ENCODE measurements around the gene GPX4.

GPX4 gene

DNA sequence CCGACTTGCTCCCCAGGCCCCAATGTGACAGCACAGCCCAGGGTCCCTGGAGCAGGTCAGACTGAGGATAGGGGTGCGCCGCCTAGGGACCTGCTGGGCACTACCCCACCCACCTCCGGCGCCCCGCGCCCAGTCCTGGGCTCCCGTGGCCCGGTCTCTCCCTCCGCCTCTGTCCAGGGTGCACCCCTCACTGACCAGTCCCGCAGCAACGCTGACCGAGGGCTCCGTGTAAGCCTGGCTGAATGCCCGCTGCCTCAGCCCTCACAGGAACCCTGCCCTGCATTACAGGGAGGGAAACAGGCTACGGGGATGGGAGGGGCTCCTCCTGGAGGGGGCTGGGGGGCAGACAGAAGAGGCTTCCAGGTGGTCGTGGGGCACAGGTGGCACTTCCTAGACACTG is 31.7 kb downstream of the GPX4 start:
- no peak for FAIRE-seq

DNA sequence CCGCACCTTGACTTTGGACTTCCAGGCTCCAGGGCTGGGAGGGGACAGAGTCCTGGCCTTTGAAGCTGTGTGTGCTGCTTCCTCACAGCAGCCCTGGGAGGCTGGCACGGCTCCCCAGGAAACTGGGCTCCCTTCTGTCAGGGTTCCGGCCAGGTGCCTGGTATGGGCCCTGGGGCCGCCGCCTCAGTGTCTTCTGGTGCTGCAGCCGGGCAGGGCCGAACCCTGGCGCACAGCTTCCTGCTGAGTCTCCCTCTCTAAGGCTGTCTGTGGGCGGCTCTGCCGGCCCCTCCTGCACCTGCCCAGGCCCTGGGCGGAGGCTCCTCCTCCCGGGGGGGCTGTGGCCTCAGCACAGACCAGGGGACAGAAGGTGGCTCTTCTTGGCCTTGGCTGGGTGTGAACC is 32.4 kb downstream of the GPX4 start:
- FAIRE-seq, result no peak

DNA sequence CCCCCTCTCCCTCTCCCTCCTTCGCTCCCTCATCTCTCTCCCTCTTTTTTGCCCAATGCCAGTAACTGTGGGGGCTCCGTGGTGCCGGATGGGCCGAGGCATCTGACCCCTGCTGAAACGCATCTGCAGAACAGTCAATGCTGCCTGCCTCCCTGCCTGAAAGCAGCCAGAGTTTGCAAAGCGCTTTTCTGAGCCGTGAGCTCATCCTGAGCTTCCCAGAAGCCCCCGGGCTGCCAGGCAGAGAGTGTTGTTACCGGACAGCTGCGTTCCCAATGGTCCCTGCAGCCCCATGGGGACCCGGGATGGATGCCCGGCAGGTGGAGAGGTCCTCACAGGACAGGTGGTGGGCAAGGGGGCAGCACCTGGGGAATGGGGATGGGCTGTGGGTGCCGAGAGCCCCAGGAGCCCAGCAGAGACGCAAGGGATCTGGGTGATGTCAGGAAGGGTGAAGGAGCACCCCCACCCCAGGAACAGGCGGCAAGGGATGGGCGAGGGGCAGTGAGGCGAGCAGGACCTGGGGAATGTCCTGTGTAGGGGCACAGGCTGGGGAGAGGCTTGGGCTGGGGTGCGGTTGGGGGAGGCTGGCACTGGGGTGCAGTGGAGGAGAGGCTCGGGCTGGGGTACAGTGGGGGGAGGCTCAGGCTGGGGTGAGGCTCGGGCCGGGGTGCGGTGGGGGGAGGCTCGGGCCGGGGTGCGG is 33.0 kb downstream of the GPX4 start:
- no peak for FAIRE-seq

DNA sequence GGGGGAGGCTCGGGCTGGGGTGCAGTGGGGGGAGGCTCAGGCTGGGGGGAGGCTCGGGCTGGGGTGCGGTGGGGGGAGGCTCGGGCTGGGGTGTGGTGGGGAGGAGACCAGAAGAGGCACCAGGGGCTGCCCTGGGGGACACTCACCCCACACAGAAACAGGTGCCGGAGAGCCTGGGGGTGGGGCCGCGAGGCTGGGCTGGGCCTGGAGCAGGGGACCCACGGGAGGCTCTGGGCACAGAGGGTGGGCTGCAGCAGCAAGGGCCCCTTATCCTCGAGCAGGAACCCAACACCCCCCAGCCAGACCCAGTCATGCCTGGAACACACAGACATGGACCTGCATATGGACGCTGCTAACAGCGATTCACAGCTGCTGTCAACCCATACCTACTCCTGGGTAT is 34.3 kb downstream of the GPX4 start:
- no peak for FAIRE-seq

DNA sequence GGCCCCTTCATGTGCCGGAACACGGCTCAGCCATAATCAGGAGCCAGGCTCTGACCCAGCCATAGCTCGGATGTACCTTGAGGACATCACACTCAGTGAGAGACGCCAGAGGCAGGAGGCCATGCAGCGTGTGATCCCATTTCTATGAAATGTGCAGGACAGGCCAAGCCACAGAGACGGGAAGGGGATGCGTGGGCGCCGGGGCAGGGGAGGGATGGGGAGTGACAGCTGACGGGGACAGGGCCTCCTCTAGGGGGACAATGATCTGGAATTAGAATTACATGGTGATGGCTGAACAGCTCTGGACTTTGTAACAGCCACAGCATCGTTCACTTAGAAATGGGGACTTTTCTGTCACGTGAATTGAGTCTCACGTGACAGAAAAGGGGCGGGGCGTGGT is 35.3 kb downstream of the GPX4 start:
- no peak for FAIRE-seq

DNA sequence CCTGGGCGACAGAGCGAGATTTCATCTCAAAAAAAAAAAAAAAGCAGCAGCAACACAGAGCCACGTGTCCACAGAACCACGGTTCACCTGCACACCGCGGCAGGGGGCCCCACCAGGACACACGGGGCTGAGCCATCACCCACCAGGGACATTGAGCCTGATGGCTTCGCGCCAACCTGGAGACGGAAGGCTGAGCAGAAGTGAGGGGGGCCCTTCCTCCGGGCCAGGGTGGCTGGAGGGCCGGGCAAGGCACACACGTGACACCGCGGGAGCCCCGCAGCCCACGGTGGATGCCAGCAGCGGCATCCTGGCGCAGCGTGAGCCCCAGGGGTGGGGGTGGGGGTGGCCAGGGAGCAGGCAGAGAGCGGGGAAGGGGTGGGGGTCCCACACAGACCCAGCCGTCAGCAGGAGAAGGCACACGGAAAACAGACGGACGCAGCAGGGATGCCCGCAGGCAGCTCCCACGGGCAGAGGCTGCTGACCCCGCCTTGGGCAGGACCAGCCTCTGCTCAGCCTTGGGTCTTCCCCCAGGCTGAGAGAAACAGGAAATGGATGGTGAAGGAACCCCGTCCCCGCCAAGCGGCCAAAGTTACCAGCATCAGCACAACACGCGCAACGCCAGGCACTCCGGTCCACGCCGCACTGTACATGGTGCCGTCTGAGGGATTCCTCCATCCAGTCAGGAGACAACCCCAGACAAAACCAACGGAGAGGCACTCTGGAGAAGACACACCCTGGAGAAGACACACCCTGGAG is 36.7 kb downstream of the GPX4 start:
- FAIRE-seq, result no peak

DNA sequence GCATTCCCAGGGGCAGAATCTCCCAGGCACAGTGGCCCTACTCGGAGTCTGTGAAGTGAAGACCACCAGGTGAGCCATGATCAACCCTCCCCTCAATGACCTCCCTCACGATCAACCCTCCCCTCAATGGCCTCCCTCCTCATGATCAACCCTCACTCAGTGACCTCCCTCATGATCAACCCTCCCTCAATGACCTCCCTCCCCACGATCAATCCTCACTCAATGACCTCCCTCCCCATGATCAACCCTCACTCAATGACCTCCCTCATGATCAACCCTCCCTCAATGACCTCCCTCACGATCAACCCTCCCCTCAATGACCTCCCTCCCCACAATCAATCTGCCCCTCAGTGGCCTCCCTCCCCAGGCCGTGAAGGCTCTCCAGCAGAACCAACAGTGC is 38.1 kb downstream of the GPX4 start:
- FAIRE-seq, result no peak

DNA sequence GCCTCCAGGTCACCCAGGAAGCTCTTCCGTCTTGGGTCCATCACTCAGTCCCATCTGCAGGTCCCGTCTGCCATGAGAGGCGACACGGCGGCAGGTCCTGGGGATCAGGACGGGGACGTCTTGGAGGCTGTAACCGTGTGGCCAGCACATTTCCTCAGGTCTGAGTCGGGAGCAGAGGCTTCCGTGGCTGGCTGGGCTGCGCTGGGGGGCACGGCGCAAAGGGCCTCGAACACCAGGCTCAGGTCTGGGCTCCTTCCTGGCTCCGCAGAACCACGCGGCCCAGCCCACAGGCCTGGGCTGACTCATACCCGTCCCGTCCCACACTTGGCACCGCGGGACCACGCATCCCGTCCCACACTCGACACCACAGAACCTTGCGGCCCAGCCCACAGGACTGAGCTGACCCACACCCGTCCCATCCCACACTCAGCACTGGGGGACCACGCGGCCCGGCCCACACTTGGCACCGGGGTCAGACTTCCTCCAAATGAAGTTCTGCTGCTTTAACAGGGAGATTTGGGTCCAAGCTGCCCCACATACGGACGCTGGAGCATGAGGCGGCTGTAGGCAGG is 40.1 kb downstream of the GPX4 start:
- FAIRE-seq, result no peak

DNA sequence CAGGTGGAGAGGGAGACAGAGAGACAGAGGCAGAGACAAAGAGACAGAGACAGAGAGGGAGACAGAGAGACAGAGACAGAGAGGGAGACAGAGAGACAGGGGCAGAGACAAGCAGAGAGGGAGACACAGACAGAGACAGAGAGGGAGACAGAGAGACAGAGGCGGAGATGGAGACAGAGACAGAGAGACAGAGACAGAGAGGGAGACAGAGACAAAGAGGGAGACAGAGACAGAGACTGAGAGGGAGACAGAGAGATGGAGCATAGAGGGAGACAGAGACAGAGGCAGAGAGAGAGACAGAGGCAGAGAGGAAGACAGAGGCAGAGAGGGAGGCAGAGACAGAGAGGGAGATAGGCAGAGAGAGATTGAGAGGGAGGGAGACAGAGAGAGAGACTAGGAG is 40.9 kb downstream of the GPX4 start:
- FAIRE-seq, result no peak

DNA sequence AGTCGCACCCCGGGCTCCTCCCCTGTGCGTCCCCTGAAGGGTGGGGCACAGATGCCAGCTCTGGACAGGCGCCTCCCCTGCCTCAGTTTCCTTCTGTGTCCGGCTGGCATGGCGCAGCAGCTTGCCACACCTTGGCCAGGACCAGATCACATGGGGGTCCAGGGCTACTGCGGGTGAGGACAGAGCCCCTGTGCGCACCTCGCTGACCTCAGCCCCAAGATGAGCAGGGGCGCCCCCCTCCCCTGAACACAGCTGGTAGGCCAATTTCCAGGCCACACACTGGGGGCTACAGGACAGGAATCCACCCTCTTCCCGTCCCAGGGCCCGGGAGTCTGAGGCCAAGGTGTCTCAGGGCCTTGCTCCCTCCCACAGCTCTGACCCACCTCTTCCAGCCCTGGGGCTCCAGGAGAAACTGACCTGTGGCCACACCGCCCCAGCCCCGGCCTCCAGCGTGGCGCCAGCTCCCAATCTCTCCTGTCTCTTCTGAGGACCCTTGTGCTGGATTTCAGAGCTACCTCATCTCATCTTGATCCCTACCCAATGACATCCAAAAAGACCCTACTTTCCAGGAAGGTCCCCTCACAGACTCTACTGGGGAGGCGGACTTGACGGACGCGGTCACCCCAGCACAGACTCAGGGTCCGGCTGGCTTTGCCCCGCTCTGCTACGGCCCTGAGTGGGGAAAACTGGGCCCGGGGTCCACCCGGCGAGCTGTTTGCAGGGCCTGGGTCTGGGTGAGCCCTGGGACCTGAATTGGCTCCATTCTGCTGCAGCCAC is 42.0 kb downstream of the GPX4 start:
- no peak for FAIRE-seq

DNA sequence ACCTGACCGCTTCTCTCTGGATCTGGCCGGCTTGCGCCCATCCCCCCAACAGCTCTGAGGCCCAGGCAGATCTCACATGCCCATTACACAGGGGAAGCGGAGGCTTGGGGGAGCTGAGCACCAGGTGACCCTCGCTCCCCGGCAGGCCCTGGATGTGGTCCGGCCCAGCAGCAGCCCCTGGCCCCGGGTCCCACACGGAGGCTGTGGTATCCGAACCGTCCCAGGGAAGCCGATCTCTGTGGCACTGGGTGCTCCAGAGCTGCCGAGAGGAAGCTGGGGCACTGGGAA is 42.6 kb downstream of the GPX4 start:
- FAIRE-seq, result no peak

DNA sequence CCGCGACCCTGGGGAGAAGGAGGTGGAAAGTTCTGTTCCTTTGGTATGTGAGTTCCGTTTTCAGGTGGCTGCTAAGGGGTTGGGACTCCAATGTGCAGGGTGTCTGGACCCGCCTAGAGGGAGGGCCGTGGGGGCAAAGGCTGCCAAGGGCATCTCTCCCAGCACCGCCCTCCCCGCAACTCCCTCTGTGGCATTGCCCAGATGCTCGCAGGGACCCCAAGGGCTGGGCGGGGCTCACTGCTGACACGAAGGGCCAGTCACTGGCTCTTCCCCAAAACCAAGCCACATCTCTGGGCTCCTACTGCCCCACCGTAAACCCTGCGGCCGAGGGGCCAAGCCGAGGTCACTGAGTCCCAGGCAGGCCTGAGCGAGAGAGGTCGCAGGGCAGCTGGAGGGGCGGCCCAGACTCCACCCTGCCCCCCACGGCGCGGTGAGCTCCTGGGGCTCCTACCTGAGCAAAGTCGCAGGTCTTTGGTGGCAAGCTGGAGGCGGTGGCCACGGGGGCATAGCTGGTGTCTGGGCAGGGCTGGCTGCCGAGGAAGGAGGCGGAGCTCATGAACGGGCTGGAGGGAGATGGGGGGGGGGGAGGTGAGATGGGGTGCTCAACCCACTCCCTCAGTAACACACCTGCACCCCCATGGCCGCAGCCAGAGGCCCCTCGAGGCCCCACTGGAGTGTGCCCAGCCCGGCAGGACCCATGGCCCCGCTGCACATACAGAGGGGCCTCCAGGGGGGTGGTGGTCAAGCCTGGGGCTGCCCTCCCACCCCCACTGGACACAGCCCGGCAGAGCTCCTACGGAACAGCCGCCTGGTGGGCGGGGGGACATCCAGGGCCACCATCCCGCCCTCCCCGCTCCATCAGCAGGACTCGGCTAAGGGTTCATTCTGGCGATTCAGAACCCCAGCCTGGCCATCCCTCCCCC is 43.3 kb downstream of the GPX4 start:
- FAIRE-seq, result no peak

DNA sequence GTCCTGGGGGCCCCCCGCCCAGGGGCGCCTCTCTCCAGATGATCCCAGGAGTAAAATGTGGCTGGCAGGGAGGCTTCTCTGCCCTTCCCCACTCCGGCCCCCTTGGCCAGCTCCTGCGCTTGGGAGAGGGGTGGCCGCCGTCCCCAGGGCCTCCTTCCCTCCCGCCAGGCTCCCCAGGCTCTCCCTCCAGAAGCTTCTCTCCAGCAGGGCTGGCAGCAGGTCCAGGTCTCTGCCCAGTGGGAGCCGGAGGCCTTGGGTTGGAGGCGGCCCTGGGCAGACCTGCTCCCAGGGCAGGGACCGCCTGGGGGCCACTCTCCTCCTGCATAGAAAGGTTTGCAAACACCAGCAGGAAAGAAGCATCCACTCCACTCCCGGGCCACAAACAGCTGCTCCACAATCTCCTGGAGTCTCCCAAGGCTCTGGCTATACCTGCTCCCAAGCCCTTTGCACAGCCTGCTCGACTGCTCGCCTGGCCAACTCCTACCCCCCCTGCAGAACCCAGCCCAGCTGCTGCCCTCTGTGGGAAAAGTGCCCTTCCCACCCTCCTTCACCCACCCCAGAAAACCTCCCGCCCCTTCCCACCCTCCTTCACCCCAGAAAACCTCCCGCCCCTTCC is 44.2 kb downstream of the GPX4 start:
- no peak for FAIRE-seq

DNA sequence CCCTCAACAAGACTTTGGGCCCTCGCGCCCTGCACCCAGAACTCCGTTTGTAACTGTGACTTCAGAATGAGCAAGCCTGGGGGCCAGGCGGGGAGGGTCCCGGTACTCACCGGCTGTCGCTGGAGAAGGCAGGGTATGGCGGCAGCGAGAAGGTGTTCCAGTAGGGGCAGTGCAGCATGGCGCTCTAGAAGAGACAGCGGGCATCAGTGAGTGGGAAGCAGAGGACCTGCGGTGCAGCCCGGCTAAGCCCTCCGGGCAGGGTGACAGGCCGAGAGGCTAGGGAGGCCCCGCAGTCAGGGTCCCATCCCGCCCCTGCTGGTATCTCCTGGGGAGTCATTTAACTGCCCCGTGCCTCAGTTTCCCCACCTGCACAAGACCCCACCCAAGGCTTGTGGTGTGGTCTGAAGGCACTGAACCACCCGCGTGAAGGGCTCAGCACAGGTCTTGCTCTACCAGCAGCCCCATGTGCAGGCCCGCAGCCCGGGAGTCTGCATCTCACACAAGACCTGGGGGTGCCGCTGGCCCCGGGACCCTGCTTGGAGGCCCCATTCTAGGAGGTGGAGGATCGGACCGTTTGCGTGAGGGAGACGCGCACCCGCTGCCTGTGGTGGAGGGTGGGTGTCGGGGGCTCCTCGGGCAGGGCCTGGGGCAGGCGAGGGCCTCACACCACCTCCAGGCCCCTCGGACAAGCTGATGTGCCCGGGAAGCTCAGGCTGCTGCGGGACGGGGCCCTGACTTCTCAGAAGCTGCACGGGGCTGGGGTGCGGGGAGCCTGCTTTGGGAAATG is 45.7 kb downstream of the GPX4 start:
- no peak for FAIRE-seq

DNA sequence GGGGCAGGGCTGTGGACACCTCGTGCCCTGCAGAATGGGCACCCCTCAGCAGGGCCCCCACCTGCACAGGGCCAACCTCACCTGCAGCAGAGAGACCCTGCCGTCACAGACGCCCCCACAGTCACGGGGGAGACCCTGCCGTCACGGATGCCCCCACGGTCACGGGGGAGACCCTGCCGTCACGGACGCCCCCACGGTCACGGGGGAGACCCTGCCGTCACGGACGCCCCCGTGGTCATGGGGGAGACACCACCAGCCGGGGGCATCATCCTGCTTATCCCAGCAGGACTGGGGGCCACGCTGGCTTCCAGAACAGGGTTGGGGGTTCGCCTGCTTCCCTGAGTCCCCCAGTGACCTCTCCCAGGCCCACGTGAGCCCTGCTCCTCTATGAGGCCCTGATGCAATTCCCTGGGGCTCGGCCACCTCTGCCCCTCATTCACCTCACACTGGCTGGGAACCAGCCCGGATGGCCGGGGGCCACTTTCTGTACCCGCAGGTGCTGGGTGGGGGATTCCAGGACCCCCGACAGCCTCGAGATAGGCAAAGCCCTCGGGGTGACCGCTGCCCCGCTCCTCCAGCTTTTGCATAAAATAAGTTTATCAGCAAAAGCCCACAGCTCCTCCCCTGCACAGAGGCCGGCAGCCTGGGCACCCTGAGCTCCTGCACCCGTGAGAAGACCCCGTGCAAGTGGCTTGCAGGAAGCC is 46.7 kb downstream of the GPX4 start:
- no peak for FAIRE-seq

DNA sequence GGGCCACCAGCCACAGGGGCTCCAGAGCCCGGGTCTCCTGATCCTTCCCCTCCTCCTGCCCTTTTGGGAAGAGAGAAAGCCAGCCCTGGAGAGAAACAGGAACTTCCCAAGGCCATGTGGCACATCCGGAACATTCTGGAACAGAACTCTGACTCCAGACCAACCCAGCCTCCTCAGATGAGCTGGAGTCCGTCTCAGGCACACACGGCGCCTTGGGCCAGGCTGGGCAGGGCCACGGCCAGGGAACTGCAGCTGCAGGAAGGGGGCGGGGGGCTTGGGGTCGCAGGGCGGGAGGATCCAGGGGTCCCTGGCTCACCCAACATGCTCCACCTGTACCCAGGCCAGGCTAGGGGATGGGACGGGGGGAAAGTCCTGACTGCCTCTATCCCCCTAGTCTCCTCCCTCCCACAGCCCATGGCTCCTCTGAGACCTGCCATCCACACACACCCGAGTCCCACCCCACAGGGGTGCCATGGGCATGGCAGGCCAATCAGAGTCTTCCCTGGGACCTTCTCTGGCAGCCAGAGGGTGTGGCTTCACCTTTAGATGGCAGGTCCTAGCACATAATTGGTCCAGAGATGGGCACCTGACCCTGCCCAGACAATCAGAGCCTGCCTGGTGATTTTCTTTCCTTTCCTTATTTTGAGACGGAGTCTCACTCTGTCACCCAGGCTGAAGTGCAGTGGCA is 47.4 kb downstream of the GPX4 start:
- no peak for FAIRE-seq

DNA sequence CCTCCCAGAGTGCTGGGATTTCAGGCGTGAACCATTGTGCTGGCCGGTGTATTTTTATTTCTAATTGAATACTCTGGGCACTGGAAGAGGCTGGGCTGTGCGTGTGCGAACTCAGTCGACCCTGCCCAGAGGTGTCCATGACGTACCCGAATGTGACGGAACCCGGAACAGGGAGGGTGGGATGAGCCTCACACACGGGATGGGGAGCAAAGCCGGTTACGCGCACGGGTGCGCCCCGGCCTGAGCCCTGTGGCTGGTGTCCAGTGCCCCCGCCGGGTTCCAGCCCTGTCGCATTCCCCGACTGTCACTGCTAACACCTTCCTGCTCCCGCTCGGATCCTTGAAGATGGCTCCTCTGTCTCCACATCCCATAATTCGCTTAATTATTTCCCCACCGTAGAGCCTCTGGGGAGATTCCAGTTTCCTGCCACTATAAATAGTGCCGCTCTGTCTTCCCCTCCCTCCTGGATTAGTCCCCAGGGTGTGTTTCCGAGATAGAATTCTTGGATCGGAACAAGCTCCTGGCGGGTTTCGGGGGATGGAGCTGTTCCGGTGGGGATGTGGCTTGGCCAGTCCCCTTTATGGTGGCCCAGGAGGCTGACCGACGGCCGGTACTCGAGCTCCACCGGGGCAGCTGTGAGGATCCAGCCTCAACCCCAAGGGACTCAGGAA is 48.3 kb downstream of the GPX4 start:
- no peak for FAIRE-seq

DNA sequence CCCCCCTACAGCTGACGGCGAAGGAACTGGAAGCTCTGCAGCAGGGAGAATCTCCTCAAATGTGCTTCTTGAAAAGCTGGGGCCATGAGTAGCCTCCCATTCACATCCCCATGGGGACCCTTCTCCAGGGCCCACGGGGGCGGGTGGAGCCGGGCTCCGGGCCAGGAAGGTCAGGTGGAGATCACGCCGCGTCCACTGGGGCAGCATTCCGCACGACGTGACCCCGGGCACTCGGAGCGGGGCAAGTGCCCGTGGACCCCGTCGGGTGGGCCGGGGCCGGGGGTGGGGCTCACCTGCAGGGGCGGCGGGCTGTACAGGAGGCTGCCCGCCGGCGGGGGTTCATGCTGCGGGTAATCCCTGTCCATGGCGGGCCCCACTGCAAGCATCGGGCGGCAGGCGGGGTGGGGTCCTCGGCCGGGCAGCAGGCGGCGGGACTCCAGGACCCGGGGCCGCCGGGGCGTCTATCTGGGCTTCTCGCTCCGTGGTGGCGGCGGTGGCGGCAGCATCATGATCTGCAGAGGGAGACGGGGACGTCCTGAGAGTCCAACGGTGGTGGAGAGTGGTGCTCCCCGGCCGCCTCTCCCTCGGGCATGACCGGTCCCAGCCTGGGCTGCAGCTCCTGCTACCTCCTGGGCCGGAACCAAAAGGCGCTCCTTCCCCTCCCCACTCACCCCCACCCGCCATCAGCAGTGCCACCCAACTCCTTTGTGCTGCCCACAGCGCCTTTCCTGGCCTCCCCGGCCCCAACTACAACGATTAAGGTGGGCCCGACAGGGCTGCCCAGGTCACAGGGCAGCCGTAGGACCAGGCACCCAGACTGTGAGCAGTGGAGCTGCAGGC is 50.3 kb downstream of the GPX4 start:
- FAIRE-seq, result no peak

All from endometrium (tissue), 2 donors.